Cortex of kidney (tissue), 1 donor: ENCODE results near the gene S100A14.
"Not testable (repeated sequence)": the region's sequence is repeated elsewhere in the genome, so short reads cannot be mapped to it uniquely, and the experiment has no call there.

Source experiments
- DNase-seq: peaks from one replicate; lab custom pipeline; 2025; lab: John Stamatoyannopoulos, UW

Gene S100A14

GRCh38 chr1:153614906-153615305 lies 1.2 kb downstream of the S100A14 start:
- no peak for DNase-seq

GRCh38 chr1:153614189-153614900 lies 1.8 kb downstream of the S100A14 start:
- DNase-seq, result no peak

- DNase-seq, result no peak
These were observed 2.7 kb downstream of the S100A14 start for GRCh38 chr1:153613406-153613805.

GRCh38 chr1:153612755-153613331 lies 3.3 kb downstream of the S100A14 start, which contains the start of gene S100A16:
Gene S100A16 (minus strand): TSS chr1:153613137. CDS start chr1:153608151, 4,986 bp downstream.
- no peak for DNase-seq

GRCh38 chr1:153612111-153612754 lies 3.9 kb downstream of the S100A14 start:
- no peak for DNase-seq

- DNase-seq, result no peak
These were observed 4.8 kb downstream of the S100A14 start for GRCh38 chr1:153611356-153611755.

- DNase-seq, result no peak
These were observed 5.3 kb downstream of the S100A14 start for GRCh38 chr1:153610811-153611301.

GRCh38 chr1:153610334-153610733 lies 5.8 kb downstream of the S100A14 start:
- no peak for DNase-seq

GRCh38 chr1:153609585-153609907 lies 6.6 kb downstream of the S100A14 start:
- DNase-seq, result no peak

GRCh38 chr1:153608742-153609584 lies 7.2 kb downstream of the S100A14 start:
- no peak for DNase-seq

- no peak for DNase-seq
These were observed 7.9 kb downstream of the S100A14 start for GRCh38 chr1:153608089-153608682.

GRCh38 chr1:153607381-153607780 lies 8.7 kb downstream of the S100A14 start:
- no peak for DNase-seq

- DNase-seq, result no peak
These were observed 9.9 kb downstream of the S100A14 start for GRCh38 chr1:153606194-153606593.

- DNase-seq, result no peak
These were observed 13.4 kb downstream of the S100A14 start for GRCh38 chr1:153602749-153603148.

- DNase-seq, result no peak
These were observed 16.3 kb downstream of the S100A14 start for GRCh38 chr1:153599847-153600246.

GRCh38 chr1:153598309-153599172 lies 17.6 kb downstream of the S100A14 start:
- DNase-seq, result no peak

GRCh38 chr1:153597206-153597605 lies 18.9 kb downstream of the S100A14 start:
- DNase-seq, result no peak

GRCh38 chr1:153592748-153593147 lies 23.4 kb downstream of the S100A14 start:
- no peak for DNase-seq

- DNase-seq, result no peak
These were observed 27.6 kb downstream of the S100A14 start for GRCh38 chr1:153588482-153588881.

GRCh38 chr1:153588033-153588432 lies 28.1 kb downstream of the S100A14 start:
- DNase-seq, result not testable (repeated sequence)

GRCh38 chr1:153587314-153587713 lies 28.8 kb downstream of the S100A14 start:
- DNase-seq, result no peak
